ENCODE measurements around the gene CAVIN4. TPM values are rescaled to one million over a fixed set of nuclear protein-coding genes. Genes with fewer than 3 reads are reported as not detected.

The CAVIN4 gene
- polyA plus RNA-seq, 1 donor, result 1.0 TPM

DNA sequence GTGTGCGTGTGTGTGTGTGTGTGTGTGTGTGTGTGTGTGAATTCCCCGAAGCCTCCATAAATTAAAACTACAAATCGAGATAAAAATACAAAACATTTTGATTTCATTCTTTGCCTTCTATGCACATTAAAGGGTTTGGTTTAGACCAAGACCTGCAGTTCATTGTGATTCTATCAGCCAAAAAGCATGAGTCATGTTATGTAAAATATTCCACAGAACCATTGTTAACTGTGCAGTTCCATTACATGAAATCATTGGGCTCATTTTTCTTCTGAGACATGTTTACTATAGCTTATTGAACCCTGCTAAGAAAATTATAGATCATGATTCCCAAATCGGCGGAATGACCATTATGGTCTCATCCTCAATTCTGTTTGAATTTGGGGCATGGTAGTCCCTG is 11.7 kb downstream of the CAVIN4 start:
- DNase-seq, result no peak
- WGBS (ENCODE audit: insufficient coverage, low lambda C conversion rate), result 100% methylated on average over 2 of the region's 5 CpGs

DNA sequence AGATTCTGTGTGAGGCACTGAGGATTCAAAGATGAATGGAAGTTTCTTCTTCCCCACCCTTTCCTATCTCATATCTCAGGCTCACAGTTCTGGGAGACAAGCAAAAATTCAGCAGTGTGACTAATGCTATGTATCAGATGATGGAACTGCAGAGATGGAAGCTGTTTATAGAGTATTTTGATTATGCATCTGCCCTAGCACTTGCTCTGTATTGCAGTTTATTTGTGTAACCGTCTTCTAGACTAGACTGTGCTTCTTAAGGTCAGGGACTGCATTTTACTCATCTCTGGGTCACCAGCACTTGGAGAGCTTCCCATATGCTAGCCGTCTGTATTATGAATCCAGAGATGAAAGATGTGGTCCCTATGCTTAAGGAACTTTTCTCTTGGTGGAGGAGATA is 12.6 kb downstream of the CAVIN4 start:
- Histone ChIP-seq H3K27ac (ENCODE audit: low read length) (no peak overlapping the region), H3K4me3 (ENCODE audit: low read length) (no peak overlapping the region), H3K27me3 (ENCODE audit: control insufficient read depth, insufficient read depth, low read length) (no peaks in the 10 kb centered on the region), H3K36me3 (ENCODE audit: control insufficient read depth, insufficient read depth, low read length) (no peaks in the 10 kb centered on the region), H3K9me3 (ENCODE audit: control insufficient read depth, low read depth, low read length) (no peaks in the 10 kb centered on the region), H3K4me1 (ENCODE audit: control insufficient read depth, insufficient read depth, low read length) (no peaks in the 10 kb centered on the region)
- no CpG with 5 or more reads among the region's 2 CpGs for WGBS (ENCODE audit: insufficient coverage, low lambda C conversion rate)
- DNase-seq, result no peak

More for the DNA sequence above, 11.7 kb downstream of the CAVIN4 start:
- Histone ChIP-seq H3K27me3 (ENCODE audit: control insufficient read depth, insufficient read depth, low read length) (no peaks in the 10 kb centered on the region), H3K4me3 (ENCODE audit: low read length) (no peak overlapping the region), H3K4me1 (ENCODE audit: control insufficient read depth, insufficient read depth, low read length) (no peaks in the 10 kb centered on the region), H3K36me3 (ENCODE audit: control insufficient read depth, insufficient read depth, low read length) (no peaks in the 10 kb centered on the region), H3K9me3 (ENCODE audit: control insufficient read depth, low read depth, low read length) (no peaks in the 10 kb centered on the region), H3K27ac (ENCODE audit: low read length) (no peak overlapping the region)

DNA sequence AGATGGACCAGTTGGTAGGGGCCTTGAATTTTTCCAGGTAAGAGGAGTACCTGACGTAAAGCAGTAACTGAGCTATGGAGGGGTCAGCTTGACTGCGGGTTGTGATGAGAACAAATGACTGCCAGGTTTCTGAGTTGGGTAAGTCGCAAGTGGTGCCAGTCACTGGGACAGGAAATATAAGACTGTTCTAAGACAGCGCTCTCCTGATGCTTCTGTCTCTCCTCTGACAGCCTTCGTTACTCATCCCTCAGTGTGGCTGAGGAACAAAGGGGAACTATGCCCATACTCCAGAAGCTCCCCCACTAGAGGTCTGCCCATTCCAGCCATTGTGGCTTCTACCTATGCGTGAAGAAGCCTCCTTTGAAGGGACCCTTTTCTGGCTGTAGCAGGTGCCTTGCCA is 13.3 kb downstream of the CAVIN4 start:
- H3K27me3 ChIP-seq (ENCODE audit: control insufficient read depth, insufficient read depth, low read length), result no peaks in the 10 kb centered on the region
- H3K9me3 ChIP-seq (ENCODE audit: control insufficient read depth, low read depth, low read length), result no peaks in the 10 kb centered on the region
- H3K4me3 ChIP-seq (ENCODE audit: low read length), result no peak overlapping the region
- H3K36me3 ChIP-seq (ENCODE audit: control insufficient read depth, insufficient read depth, low read length), result no peaks in the 10 kb centered on the region
- no peak for DNase-seq
- no peak overlapping the region for H3K27ac ChIP-seq (ENCODE audit: low read length)
- WGBS (ENCODE audit: insufficient coverage, low lambda C conversion rate), result no CpG with 5 or more reads among the region's 6 CpGs
- H3K4me1 ChIP-seq (ENCODE audit: control insufficient read depth, insufficient read depth, low read length), result no peaks in the 10 kb centered on the region

DNA sequence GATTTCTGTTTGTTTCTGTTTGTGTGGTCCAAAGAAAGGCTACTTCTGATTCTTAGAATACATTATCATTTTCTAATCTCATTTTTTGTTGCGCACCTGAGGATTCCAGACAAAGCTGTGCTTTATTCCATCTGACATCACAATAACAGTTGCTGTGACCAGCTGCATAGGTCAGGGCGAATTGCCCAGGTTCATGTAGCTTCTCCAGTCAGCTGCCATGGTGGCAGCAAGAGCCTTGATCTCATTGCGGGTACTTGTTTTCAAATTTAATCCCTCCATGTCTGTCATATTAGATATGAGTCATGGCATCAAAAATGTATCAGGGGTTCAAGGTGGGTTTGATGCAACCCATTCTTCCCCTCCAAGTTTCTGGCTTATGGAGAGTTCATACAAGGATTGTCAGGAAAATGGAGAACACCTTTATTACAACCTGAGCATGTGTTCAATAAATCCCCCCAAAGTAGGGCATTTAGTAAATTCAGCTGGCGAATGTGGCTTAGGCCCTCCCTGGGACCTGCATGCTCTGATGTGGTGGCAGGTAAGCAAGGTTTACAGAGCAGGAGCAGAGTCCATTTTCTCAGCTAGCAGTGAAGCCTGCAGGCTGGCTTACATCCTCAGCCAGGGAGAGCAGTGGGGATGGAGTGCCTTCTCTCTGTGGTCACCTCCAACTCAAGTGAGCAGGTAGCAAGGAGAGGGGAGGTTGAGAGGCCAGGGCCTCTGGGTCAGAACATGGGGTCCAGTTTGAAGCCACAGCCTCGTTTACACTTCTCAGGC is 13.9 kb downstream of the CAVIN4 start:
- Histone ChIP-seq H3K4me3 (ENCODE audit: low read length) (no peak overlapping the region), H3K27ac (ENCODE audit: low read length) (no peak overlapping the region), H3K4me1 (ENCODE audit: control insufficient read depth, insufficient read depth, low read length) (no peaks in the 10 kb centered on the region), H3K36me3 (ENCODE audit: control insufficient read depth, insufficient read depth, low read length) (no peaks in the 10 kb centered on the region), H3K9me3 (ENCODE audit: control insufficient read depth, low read depth, low read length) (no peaks in the 10 kb centered on the region), H3K27me3 (ENCODE audit: control insufficient read depth, insufficient read depth, low read length) (no peaks in the 10 kb centered on the region)
- no peak for DNase-seq
- WGBS (ENCODE audit: insufficient coverage, low lambda C conversion rate), result 90% methylated on average over 2 of the region's 5 CpGs

DNA sequence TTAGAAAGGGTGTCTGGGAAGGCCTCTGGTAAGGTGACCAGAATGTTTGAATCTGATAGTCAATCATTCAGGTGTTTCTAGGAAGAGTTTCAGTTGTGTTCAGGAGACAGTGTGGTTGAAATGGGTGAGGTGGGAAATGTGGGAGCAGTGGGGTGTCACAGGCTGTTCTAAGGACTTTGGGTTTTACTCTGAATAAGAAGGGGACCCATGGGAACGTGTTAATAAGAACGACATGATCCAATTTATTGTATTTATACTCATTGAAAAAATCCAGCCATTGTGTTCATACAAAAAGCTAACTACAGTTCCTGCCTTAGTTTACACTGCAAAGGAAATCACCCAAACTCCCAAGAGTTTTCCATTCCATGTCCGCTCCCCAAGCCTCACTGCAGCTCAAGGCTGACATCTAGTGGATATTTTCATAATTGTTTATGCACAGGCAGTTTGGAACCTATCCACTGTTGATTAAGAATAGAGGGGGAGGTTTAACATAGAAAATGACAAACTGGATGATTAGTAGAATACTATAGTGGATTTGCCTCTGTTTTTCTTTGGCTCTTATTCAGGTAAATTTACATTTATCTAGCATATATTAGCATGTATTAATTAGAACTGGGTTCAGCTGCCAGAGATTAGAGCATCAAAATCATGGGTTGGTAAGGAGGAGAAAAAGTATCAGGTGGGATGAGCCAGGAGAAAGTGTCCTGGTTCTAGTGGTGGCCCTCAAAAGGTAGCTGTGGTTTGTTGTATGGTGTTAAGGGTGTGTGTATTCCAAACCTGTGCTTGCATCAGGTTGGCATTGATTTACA is 17.7 kb downstream of the CAVIN4 start:
- H3K36me3 ChIP-seq (ENCODE audit: control insufficient read depth, insufficient read depth, low read length), result no peaks in the 10 kb centered on the region
- WGBS (ENCODE audit: insufficient coverage, low lambda C conversion rate), result no CpG with 5 or more reads among the region's 3 CpGs
- H3K27ac ChIP-seq (ENCODE audit: low read length), result no peak overlapping the region
- H3K27me3 ChIP-seq (ENCODE audit: control insufficient read depth, insufficient read depth, low read length), result no peaks in the 10 kb centered on the region
- peak; percentile 33 to 46 for DNase-seq
- no peaks in the 10 kb centered on the region for H3K9me3 ChIP-seq (ENCODE audit: control insufficient read depth, low read depth, low read length)
- H3K4me1 ChIP-seq (ENCODE audit: control insufficient read depth, insufficient read depth, low read length), result peaks cover 2% of the 10 kb centered on the region
- H3K4me3 ChIP-seq (ENCODE audit: low read length), result no peak overlapping the region

DNA sequence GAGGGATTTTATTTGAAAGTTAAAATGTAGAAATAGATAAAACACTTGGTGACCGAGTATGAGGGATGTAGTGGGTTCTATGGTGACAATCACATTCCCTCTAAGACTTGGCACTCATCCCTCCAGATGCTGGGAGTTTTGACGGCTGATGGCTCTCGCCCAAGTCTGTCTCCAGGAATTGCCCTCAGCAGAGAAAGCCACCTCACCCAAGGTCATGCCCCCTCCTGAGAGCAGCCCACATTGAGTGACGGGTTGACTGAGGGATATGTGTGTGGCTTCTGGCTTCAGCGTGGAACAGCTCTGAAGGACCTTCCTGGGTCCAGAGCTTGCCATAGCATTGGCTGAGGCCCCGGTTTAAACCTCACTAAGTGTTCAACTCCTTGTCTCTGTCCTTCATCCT is 19.4 kb downstream of the CAVIN4 start:
- Histone ChIP-seq H3K36me3 (ENCODE audit: control insufficient read depth, insufficient read depth, low read length) (no peaks in the 10 kb centered on the region), H3K4me1 (ENCODE audit: control insufficient read depth, insufficient read depth, low read length) (peaks cover 2% of the 10 kb centered on the region), H3K4me3 (ENCODE audit: low read length) (no peak overlapping the region), H3K9me3 (ENCODE audit: control insufficient read depth, low read depth, low read length) (no peaks in the 10 kb centered on the region), H3K27ac (ENCODE audit: low read length) (no peak overlapping the region), H3K27me3 (ENCODE audit: control insufficient read depth, insufficient read depth, low read length) (no peaks in the 10 kb centered on the region)
- DNase-seq, result no peak
- WGBS (ENCODE audit: insufficient coverage, low lambda C conversion rate), result no CpG with 5 or more reads among the region's 6 CpGs

DNA sequence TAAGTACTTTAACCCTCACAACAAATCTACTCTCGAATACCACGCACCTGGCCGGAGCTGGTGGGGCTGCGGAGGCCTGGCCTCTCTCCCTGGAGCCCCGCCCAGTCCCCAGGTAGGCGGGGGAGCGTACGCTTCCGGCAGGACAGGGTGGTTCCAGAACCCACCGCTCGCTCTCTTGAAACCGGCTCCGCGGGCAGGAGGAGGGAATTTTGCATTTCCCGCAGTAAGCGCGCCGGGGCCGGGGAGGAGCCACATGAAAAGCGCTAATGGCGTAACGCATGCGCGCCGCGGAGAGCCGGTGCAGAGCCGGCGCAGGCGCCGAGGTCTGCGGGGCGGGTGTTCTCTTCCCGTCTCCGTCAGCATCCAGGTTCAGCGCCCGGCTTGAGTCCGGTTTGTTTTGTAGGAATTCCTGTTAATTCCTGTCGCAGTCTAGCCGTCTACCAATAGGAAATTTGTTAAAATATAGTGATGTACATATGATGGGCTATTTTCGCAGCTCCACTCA is 20.8 kb downstream of the CAVIN4 start:
- no peaks in the 10 kb centered on the region for H3K27me3 ChIP-seq (ENCODE audit: control insufficient read depth, insufficient read depth, low read length)
- WGBS (ENCODE audit: insufficient coverage, low lambda C conversion rate), result 33% methylated on average over 1 of the region's 41 CpGs
- peak; percentile 78 to 88 for DNase-seq
- H3K4me1 ChIP-seq (ENCODE audit: control insufficient read depth, insufficient read depth, low read length), result peaks cover 2% of the 10 kb centered on the region
- H3K36me3 ChIP-seq (ENCODE audit: control insufficient read depth, insufficient read depth, low read length), result no peaks in the 10 kb centered on the region
- H3K4me3 ChIP-seq (ENCODE audit: low read length), result peak overlapping the region; percentile 34
- H3K27ac ChIP-seq (ENCODE audit: low read length), result no peak overlapping the region
- no peaks in the 10 kb centered on the region for H3K9me3 ChIP-seq (ENCODE audit: control insufficient read depth, low read depth, low read length)

DNA sequence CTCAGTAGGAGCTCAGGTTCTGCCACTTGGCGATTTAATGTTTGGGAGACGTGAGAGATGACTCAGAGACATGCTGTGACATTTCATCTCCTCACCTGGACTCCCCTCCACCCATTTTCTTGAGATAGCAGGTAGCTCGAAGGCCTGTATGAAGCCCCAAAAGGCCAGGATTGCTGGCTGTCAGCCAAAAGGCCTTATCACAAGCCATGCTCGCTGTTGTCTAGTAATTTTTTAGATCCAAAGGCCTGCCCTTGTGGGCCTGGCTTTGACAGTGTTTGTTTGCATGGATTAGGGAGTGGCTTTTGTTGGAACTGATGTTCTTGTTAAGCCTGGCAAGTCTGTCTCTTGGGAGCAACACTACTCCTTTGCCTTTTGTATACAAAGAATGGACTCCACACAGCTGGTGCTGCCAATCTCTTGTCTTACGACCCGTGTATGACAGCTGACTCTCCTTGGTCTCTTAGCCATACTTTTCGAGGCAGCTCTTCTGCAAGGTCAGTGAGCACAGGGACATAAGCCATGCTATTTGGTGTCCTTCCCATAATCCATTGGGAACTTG is 22.7 kb downstream of the CAVIN4 start:
- Histone ChIP-seq H3K9me3 (ENCODE audit: control insufficient read depth, low read depth, low read length) (no peaks in the 10 kb centered on the region), H3K36me3 (ENCODE audit: control insufficient read depth, insufficient read depth, low read length) (no peaks in the 10 kb centered on the region), H3K4me1 (ENCODE audit: control insufficient read depth, insufficient read depth, low read length) (peaks cover 2% of the 10 kb centered on the region), H3K27me3 (ENCODE audit: control insufficient read depth, insufficient read depth, low read length) (no peaks in the 10 kb centered on the region), H3K4me3 (ENCODE audit: low read length) (no peak overlapping the region), H3K27ac (ENCODE audit: low read length) (no peak overlapping the region)
- DNase-seq, result no peak
- WGBS (ENCODE audit: insufficient coverage, low lambda C conversion rate), result no CpG with 5 or more reads among the region's 7 CpGs

DNA sequence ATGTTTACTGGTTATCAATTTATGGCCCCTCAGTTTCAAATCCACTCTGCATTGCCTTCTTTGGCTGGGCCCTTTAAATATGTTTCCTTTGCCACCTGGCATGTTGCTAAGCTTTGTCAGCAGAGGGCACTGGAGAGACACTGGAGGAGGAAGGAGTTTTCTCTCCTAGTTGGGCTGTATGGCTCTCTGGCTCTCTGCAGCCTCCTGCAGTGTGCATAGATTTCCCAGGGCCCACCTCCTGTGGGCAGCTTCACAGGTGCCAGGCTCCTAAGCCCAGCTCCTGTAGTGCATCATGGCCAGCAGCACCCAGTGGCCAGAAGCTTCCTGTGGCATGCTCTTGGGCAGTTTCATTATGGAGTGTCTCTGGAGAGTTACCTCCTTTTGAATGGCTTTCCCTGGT is 23.3 kb downstream of the CAVIN4 start:
- Histone ChIP-seq H3K9me3 (ENCODE audit: control insufficient read depth, low read depth, low read length) (no peaks in the 10 kb centered on the region), H3K4me1 (ENCODE audit: control insufficient read depth, insufficient read depth, low read length) (peaks cover 2% of the 10 kb centered on the region)

DNA sequence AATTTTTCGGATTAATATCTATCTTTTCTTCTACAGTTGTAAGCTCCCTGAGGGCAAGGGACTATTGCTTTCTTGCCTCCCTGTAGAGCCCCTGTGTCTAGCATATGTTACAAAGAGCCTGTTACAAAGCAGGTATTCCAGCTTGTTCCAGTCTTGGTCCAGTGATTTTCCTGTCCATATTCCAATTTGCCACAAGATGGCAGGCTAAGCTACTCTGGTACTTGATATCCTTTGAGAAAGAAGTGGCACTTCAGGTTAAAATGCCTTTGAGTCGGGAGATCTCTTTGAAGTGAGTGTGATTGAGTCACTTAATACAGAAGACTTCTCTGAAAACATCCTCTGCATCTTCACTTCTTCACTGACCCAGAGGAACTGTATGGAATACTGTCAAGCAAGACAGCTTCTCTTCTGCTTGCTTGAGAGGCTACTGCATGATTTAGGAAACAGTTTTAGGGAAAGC is 24.5 kb downstream of the CAVIN4 start:
- Histone ChIP-seq H3K9me3 (ENCODE audit: control insufficient read depth, low read depth, low read length) (no peaks in the 10 kb centered on the region), H3K27me3 (ENCODE audit: control insufficient read depth, insufficient read depth, low read length) (no peaks in the 10 kb centered on the region), H3K36me3 (ENCODE audit: control insufficient read depth, insufficient read depth, low read length) (no peaks in the 10 kb centered on the region), H3K27ac (ENCODE audit: low read length) (no peak overlapping the region), H3K4me1 (ENCODE audit: control insufficient read depth, insufficient read depth, low read length) (peaks cover 2% of the 10 kb centered on the region), H3K4me3 (ENCODE audit: low read length) (no peak overlapping the region)
- peak in 1 of 2 donors; percentile 50 for DNase-seq
- no CpG with 5 or more reads among the region's 2 CpGs for WGBS (ENCODE audit: insufficient coverage, low lambda C conversion rate)

More for the DNA sequence above, 23.3 kb downstream of the CAVIN4 start:
- Histone ChIP-seq H3K4me3 (ENCODE audit: low read length) (no peak overlapping the region), H3K27me3 (ENCODE audit: control insufficient read depth, insufficient read depth, low read length) (no peaks in the 10 kb centered on the region), H3K27ac (ENCODE audit: low read length) (no peak overlapping the region), H3K36me3 (ENCODE audit: control insufficient read depth, insufficient read depth, low read length) (no peaks in the 10 kb centered on the region)
- peak; percentile 20 to 41 for DNase-seq

Data from large intestine (tissue), 3 donors.